GM21526 (cell line): ENCODE data around the gene LRRC8C.
"Not testable (repeated sequence)": the region's sequence is repeated elsewhere in the genome, so short reads cannot be mapped to it uniquely, and the experiment has no call there.

Experiments used
- ATAC-seq: cut with Tn5 transposase; IDR thresholded peaks from one replicate; pipeline ENCODE4 v1.9.1; 2021; ENCODE audit warnings: moderate library complexity; ENCODE audit not compliant: unreplicated experiment, low FRiP score

LRRC8C gene

DNA sequence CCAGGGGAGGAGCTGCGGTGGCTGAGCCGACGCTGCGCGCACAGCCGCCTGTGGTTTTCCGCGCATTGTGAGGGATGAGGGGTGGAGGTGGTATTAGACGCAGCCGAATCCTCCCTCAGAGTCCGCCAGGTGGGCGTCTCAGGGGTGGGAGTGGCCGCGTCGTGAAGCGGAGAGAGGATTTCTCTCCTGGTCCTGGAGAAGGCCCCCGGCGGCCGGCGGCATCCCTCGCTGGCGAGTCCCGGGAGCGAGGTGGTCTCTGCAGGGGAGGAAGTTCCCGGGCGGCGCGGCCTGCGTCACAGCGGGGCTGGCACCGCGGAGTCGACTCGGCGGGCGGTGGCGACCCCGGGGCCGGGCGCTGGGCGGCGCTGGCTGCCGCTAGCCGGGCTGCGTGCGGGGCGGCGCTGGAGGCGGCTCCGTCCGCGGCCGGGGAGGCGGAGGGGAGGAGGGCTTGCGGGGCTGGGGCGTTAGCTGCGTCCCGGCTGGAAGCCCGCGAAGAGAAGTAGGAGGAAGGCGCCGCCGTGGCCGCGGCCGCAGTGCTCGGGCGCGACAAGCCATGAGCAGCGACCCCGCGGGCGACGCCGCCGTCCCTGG lies at the start of gene LRRC8C:
Gene LRRC8C (plus strand): TSS at position 464 of the 591 bp plus-strand sequence. CDS start 53,354 bp downstream, outside the sequence.
- ATAC-seq = peak; percentile 83

DNA sequence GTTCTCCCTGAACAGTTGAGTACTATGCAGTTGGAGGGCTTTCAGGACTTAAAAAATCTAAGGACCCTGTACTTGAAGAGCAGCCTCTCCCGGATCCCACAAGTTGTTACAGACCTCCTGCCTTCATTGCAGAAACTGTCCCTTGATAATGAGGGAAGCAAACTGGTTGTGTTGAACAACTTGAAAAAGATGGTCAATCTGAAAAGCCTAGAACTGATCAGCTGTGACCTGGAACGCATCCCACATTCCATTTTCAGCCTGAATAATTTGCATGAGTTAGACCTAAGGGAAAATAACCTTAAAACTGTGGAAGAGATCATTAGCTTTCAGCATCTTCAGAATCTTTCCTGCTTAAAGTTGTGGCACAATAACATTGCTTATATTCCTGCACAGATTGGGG lies 48.7 kb upstream of the LRRC8C start:
- no peak for ATAC-seq

DNA sequence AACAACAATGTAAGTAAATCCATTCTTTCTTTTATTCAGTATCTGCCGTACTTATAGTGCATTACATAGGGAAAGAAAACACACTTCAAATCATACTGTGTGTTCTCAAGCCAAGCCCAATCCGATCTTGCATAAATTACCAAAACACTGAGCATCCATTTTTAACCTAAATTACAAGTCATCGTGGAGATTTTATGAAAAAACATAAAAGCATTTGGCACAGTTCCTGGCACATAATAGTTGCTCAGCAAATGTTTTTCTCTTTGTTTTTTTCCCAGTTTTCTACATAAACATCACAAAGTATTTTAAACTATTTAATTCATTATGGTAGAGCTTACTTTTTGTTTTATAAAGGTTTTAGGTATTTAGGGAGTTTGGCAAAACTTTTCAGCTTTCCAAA lies 48.1 kb upstream of the LRRC8C start:
- ATAC-seq = no peak

DNA sequence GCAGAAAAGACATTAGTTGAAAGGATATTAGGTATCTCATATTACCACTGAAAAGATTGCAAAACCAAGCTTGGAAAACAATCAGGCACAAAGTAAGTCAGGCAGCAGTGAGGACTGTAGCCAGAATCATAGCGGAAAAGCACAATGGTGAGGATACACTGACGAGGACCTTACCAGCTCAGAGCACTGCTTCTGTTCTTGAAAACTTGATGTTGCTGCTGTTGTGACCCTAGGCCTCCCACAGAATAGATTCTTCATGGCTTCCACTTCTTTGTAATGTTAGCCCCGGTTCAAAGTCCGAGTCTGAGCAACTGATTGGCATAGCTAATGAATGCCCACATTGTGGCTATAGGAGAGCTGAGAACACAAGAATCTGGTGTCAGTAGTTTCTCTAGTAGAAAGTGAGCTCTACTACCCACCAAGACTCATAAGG lies 45.2 kb upstream of the LRRC8C start:
- no peak for ATAC-seq

DNA sequence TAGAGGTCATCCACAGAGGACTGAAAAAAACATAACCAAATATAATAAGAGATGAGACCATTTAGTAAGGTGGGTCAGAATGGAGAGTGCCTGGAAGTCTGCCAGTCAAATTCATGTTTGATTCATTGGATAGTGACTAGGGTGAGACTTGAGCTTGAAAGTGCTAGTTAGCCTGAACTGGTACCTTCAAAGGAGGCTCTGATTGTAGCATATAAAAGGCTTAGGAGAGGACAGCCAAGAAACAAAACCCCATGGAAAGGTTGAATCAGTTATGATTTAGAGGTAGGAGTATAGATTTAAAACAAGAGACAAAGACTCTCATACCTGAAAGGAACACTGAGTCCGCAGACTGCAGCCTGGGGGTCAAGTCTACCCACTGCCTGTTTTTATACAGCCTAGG lies 44.4 kb upstream of the LRRC8C start:
- no peak for ATAC-seq

DNA sequence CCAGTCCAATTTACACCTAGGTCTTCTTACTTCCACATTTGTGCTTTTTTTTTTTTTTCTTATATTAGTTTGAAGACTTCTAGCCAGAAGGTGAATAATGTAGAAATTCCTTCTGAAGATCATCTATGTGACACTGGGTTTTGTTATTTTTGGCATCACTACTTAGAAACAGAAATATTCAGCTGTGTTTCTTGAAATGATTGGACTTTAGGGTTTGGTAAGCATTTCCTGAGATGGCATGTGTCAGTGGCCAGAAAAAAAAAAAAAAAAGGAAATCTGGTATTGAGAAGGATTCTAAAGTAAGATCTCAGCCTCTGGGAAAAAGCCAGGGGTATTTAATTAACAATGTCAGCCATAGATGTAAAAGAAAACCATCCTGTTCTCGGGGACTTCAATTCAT lies 43.4 kb upstream of the LRRC8C start:
- ATAC-seq = no peak

DNA sequence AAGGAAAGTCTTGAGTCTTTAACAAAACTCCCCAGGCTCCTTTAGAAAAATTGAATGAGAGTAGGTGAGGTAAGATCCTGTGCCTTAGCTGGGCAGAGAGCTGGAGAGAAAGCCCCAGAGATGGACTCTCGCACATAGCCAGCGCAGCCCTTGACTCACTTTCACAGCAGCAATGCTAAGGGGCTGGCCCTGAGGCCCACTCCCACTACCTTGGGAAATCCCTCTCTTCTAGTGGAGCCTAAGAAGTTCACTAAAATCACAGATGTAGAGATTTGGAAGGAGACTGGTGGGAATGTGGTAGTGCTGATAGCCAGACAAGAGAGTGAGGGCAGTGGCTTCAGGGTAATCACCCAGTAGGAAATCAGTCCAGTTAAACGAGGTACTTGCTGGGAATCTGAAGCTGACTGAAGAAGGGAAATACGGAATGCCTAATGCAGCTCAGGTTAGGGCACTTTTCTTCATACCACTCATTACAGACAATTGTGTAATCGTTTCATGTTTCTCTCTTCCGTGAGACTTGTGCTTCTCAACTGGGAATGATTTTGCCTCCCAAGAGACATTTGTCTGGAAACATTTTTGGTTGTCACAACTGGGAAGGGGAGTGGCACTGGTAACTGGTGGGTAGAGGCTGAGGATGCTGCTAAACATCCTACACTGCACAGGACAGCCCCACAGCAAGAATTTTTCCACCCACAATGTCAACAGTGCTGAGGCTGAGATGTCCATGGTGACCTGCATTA lies 42.4 kb upstream of the LRRC8C start:
- no peak for ATAC-seq

DNA sequence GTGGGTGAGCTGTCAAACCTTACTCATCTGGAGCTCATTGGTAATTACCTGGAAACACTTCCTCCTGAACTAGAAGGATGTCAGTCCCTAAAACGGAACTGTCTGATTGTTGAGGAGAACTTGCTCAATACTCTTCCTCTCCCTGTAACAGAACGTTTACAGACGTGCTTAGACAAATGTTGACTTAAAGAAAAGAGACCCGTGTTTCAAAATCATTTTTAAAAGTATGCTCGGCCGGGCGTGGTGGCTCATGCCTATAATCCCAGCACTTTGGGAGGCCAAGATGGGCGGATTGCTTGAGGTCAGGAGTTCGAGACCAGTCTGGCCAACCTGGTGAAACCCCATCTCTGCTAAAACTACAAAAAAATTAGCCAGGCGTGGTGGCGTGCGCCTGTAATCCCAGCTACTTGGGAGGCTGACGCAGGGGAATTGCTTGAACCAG lies 40.0 kb upstream of the LRRC8C start:
- not testable (repeated sequence) for ATAC-seq

DNA sequence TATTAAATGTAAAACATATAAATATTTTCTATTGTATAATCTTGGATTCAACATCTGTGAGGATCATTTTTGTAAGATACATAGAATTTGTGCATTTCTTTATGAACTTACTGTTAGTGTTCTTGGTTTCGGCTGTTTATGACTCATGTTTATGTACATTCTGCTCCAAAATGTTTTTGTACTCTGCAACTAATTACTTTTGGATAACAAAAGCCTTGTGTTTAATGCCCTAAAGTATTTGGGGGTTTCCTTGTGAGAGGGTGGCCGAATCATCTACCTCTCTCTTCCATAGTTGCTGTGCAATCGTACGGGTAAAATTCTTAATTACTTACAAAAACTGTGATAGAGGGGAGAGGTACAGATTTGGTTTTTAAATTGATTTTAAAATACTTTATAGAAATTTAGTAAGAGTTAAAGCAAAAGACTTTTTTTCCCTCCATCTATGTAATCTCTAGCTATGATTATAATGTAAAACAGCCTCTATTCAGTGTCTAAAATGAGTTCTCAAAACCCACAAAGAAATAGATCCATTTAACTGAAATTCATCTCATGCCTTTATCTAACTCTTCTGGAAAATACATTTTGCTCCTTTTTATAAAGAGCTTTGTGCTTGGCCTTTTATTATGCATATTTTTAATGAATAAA lies 38.7 kb upstream of the LRRC8C start:
- ATAC-seq = no peak

DNA sequence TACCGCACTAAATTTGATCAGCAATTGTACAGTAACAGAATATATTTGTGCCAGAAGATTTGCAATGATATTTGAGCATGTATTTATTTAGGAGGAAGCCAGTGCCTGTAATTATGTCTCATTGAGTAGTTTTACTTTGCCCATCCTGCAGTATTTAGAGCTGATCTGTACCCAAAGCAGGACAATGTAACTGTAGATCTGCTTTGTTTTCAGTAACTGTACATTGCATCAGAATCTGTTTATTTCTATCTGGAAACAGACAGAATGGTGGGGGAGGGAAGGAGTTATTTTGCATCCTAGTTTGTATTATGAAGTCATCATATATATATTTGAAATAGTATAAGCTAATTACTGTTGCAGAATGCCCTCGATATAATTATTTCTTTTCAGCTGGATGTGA lies 36.2 kb upstream of the LRRC8C start:
- ATAC-seq = no peak

DNA sequence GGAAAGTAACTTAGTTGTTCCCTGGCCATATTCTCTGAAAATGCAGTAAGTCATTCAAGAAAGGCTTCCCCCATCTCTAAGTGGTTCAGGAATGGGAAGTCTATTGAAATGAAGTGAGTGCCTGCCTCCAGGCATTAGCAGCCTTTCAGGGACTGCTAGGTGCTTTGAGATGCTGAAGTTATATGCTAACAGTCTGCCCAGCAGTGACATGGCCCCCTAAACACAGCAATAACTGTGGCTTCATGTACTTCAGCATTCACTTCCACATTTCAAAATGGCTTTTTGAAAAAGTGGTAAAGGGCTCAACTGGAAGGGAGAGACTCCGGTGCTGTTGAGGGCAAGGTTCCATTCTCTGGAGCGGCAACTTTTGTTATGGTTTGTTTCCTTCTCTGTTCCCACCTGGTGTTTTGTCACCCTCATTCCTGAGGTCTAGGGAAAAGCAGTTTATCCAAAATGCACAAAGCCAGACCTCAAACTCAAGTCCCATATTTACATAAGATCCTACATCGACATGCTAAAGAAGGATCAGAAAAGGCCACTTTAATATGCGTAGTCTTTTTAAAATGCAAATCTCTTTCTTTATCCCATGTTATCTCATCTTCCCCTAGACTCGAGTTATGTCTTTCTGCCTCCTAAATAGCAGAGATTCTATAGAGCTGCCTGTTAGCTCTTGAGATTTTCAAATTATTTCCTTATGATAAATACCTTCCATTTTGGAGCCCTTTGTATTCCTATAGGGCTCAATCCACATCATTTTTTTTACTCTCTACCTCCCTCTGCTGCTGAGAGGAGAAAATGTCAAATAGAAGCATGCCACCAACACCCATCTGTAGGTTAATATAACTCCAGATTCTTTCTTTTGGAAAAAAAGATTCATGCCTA lies 34.2 kb upstream of the LRRC8C start:
- no peak for ATAC-seq

DNA sequence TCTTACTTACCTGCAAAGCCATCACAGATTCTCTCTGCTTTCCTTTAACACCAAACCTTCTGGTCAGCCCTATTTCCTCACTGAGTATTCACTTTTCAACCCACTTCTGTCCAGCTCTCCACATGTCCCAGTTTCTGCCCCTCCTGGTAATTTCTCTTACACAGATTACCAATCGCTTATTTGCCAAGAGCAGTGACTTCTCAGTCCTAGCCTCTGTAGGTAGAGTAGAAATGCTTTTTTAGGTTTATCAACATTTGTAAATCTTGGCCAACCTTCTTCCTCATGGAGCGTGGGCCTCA lies 33.6 kb upstream of the LRRC8C start:
- ATAC-seq = no peak

DNA sequence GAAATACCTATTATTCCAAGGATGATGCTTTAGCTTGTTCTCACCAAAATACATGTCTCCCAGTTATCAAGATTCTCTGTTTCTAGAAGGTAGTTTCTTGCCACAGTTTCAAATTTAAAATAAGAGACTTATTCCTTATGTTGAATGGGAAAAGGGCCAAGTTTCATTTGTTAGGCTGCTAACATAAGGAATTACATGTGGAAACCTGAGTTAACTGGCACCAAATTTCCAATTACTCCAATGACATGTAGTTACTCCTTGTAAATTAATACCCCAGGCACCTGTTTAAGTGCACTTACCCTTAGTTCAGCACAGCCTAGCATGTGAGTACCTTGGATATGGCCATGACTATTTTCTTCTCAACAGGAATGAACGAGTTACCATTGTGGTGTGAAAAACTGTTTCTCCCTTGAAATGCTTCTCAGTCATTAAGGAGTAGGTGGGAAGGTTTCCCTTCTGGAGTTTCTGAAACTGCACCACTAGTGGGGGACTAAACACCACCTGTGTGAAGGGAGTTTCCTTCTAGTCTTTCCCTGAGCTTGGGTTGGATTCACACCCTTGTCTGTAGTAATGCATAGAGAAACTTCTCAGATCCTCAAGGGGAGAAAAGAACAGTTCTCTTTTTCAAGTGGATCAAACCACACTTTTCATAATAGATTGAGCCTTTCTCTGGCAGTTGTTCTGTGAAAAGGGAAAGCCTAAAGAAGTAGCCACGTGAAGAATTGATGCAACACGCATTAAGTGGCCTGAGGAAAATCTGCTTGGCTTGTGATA lies 32.3 kb upstream of the LRRC8C start:
- ATAC-seq = no peak

DNA sequence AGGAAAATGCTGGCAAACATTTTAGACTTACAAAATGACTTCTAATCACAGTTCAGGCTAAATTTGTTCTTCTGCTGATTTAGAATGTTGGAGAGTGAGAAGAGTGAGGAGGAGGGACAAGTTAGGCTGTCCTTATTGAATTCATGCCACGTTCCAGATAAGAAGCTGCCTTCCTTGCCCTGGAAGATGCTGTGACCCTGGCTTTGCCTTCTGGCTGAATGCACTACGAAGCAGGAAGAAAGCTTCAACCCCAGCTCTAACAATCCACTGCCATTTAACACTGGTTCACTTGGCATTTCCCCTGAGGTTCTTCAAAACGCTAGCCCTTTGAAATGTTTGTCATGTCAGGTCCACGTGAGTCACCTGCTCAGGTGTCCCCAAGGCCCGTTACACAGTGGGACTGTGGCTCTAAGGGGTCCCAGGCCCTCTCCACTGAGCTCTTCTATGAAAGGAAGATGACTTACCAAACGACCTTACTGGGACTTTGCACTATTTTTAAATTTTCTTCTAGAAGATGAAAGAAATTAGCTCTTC lies 30.0 kb upstream of the LRRC8C start:
- no peak for ATAC-seq

DNA sequence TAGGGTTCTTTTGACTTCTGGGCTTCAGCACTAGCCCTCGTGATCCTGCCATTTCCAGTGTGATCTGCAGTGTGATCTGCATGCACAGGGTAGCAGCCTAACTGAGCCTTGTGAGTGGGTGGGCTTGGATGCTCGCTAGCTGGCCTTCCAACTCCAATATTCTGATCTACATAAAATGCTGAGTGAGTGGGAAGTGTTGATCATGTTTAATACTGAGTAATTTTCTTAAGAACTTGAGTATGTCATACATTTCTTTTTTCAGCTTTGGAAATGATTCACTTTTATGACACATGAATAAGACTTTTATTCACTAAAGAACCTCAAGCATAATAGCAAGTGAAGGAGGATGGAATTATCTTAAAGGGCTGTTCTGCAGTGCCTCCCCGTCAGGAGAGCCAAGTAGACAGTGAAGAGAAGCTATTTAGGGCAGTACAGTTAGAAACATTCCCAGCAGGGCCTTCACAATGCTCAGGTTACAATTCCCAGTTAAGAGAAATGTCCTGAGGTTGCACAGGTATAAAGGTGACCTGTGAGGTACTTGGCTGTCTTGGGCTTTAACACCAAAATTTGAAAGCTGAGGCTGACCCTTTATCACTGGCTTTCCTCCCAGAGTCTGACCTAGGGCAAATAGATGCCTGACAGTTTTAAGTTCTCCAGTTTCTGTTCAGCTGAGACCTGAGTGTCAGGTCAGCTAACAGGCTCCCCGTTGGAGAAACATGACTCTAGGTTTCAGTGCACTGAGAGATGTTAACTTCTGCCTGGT lies 29.1 kb upstream of the LRRC8C start:
- ATAC-seq = no peak

DNA sequence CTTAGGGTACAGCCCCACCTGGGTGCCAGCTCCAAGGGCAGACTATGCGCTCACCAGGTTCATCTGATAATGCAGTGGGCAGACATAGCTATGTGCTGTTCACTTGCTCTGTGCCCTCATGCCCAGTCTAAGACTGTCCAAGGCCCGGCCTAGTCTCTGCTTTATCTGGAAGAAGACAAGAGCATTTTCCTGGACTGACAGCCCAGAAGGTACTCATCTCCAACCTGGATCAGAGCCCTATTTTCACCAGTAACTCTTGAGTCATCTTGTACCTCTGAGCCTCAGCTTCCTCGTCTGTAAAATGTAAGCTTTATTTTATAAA lies 28.5 kb upstream of the LRRC8C start:
- no peak for ATAC-seq

DNA sequence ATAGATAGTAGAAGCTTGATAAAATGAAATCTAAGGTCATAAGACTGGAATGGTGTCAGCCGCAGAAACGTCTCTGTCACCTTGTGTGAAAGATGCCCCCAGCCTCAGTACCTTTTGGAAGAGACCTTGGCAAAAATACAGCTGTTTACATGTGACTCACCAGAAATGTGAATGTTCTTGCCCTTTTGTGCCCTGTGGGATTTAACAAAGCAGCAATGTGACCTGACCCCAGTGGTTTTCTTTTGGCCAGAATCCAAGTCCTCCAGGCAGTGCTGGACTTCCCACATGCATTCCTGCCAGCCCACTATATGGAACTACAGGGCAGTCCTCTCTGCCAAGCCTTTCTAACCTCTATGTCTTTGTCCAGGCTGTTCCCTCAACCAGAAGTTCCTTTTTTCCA lies 27.2 kb upstream of the LRRC8C start:
- no peak for ATAC-seq

DNA sequence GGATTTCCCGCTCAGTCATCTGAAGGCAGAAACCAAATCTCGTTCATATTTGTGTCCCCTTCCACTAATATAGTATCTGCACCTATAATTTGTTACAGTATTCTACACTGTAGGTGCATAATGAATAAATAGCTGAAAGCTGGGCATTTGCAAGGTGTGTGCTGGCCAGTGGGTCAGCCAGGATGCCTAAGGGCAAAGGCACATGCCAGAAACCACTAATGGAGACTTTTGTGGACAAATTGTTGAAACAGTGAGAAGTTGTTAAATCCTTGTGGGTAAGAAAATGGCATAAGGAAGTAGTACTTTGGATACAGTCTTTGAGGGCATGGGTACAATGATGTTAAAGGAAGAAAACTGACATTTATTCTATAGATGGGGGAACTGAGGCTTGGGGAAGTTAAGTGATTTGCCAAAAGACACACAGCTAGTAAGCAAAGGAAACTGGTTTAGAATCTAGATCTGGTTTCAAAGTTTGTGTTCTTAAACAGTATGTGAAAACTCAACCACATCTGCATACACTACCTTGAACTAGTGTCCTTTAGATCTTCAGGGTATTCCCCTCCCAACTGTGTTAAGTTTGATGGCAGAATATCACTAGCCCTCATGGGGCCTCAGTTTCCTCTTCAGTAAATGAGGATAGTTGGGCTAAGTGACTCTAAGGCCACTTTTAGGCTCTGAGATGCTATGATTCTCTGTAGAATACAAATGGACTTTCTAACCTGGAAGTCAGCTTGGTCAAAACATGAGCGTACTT lies 26.5 kb upstream of the LRRC8C start:
- no peak for ATAC-seq

DNA sequence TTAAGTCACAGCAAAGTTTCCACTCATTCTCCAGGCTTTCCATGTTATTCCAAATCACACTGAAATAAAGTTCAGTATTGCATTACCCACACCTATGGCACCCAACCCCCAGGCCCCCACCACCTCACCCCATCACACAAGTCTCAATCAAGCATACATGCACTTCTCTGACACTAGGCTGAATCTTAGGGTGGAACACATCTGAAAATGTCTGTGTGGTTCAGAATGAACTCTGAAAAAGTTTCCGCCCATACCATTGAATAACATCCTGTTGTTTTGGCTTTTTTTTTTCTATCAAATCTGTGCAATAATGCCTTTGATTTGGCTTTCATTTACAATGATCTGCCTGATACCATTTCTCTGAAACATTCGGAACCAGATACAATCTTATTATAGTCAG lies 25.8 kb upstream of the LRRC8C start:
- no peak for ATAC-seq
